A673 (cell line): ENCODE data around the gene ITGB6.

Experiments
- EZH2 ChIP-seq: fragments of 200-600 bp; sonication (generic); IDR thresholded peaks from 2 replicates; pipeline ENCODE4 v1.6.1; 2017; ENCODE audit warnings: borderline replicate concordance, low read depth, mild to moderate bottlenecking, mixed read lengths, antibody characterized with exemption, low read length; ENCODE audit not compliant: poor library complexity, severe bottlenecking
- TF ChIP-seq, protein P1 (sequence below): fragments of 300-800, 200-600 bp; sonication (generic); conservative IDR thresholded peaks from 2 replicates; pipeline ENCODE4 v1.5.1; 2017; ENCODE audit warnings: low read depth, mild to moderate bottlenecking, antibody characterized with exemption, low read length, moderate library complexity, mixed read lengths

DNA sequence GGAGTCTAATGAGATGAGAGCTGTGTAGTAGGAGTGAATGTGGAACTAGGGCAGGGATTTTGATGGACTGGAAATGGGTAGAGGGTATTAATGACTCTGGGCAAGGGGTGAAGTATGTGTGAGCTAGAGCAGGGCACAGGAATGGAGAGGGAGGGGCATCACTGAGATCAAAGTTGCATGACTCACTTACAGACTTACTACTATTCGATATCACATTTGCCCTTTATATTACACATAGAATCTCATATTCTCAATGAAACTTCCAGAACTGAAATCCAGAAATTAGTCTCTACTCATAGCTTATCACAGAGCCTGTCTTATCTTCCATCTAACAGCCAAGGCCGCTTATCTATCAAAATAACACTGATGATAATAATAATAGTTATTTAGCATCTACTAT is 20.0 kb upstream of the ITGB6 start:
- TF ChIP-seq, protein P1, sequence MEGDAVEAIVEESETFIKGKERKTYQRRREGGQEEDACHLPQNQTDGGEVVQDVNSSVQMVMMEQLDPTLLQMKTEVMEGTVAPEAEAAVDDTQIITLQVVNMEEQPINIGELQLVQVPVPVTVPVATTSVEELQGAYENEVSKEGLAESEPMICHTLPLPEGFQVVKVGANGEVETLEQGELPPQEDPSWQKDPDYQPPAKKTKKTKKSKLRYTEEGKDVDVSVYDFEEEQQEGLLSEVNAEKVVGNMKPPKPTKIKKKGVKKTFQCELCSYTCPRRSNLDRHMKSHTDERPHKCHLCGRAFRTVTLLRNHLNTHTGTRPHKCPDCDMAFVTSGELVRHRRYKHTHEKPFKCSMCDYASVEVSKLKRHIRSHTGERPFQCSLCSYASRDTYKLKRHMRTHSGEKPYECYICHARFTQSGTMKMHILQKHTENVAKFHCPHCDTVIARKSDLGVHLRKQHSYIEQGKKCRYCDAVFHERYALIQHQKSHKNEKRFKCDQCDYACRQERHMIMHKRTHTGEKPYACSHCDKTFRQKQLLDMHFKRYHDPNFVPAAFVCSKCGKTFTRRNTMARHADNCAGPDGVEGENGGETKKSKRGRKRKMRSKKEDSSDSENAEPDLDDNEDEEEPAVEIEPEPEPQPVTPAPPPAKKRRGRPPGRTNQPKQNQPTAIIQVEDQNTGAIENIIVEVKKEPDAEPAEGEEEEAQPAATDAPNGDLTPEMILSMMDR = no peak
- TF ChIP-seq EZH2 = no peak
